BLaER1 treated with 17β-estradiol and CSF1 and Interleukin-3, amounts not matched to agents 10 nM and 100 nM (cell line): ENCODE results near the gene ABAT.

Experiments
- H3K27ac ChIP-seq, 11 experiments: shearing (Covaris generic); formaldehyde crosslinking; 2 replicates each; pipeline ENCODE4 v1.8.1; 2022
- H3K27me3 ChIP-seq, 11 experiments: shearing (Covaris generic); formaldehyde crosslinking; 2 replicates each; pipeline ENCODE4 v1.8.1; 2022
- H3K36me3 ChIP-seq, 11 experiments: shearing (Covaris generic); formaldehyde crosslinking; 2 replicates each; pipeline ENCODE4 v1.8.1; 2022
- H3K4me1 ChIP-seq, 10 experiments: shearing (Covaris generic); formaldehyde crosslinking; 2 replicates each; pipeline ENCODE4 v1.8.1; 2022
- H3K4me2 ChIP-seq, 11 experiments: shearing (Covaris generic); formaldehyde crosslinking; 2 replicates each; pipeline ENCODE4 v1.8.1; 2022
- H3K4me3 ChIP-seq, 10 experiments: shearing (Covaris generic); formaldehyde crosslinking; 2 replicates each; pipeline ENCODE4 v1.8.1; 2022
- H3K9ac ChIP-seq, 11 experiments: shearing (Covaris generic); formaldehyde crosslinking; 2 replicates each; pipeline ENCODE4 v1.8.1; 2022
- H3K9me3 ChIP-seq, 11 experiments: shearing (Covaris generic); formaldehyde crosslinking; replicated peaks in 1 of 11; 2 replicates each; pipeline ENCODE4 v1.8.1; 2022
- H4K20me1 ChIP-seq, 11 experiments: shearing (Covaris generic); formaldehyde crosslinking; 2 replicates each; pipeline ENCODE4 v1.8.1; 2022
- Cebpa-rat ChIP-seq, 11 experiments: shearing (Covaris generic); IDR thresholded peaks; 2 replicates each; pipeline ENCODE4 v1.8.1; 2022

ABAT gene

GRCh38 chr16:8763899-8764298 is 89.5 kb downstream of the ABAT start:
- Histone ChIP-seq H3K36me3 (peaks cover 10 to 55% (median 26%) of the 10 kb centered on the region in 11 experiments; a peak in 15 of 22 replicates), H3K9ac (no peak overlapping the region), H3K4me3 (no peak overlapping the region), H3K4me1 (peaks cover 0 to 5% (median 0%) of the 10 kb centered on the region in 10 experiments; a peak in 2 of 20 replicates), H4K20me1 (no peaks in the 10 kb centered on the region; a peak in 1 of 22 replicates), H3K27ac (no peak overlapping the region), H3K27me3 (no peaks in the 10 kb centered on the region), H3K4me2 (no peak overlapping the region), H3K9me3 (no peaks in the 10 kb centered on the region)
- no peak for TF ChIP-seq Cebpa-rat (IDR thresholded peaks at IDR 0.05)

DNA sequence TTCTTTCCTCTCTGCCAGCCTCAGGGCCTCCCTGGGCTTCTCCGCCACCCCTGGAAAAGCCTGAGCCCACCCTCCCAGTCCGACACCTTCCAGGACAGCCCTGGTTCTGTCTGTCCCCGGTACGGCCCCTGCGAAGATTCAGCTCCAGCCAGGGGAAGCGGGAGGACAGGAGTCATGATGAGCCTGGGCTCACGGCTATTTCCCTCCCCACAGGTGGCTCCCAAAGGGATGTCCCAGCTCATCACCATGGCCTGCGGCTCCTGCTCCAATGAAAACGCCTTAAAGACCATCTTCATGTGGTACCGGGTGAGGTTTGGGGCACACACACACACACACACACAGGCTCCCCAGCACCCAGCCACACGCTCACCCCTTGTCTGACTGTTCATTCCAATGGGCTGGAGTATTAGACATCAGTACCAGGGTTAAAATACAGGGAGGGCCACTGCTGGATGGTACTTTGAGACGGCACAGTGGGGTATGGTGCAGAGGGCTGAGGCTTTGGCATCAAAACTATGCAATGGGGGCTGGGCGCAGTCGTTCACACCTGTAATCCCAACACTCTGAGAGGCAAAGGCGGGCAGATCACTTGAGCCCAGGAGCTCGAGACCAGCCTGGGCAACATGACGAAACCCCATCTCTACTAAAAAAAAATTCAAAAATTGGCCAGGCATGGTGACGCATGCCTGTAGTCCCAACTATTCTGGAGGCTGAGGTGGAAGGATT is 90.3 kb downstream of the ABAT start:
- Histone ChIP-seq H3K36me3 (peaks cover 12 to 62% (median 29%) of the 10 kb centered on the region in 11 experiments; a peak in 16 of 22 replicates), H4K20me1 (no peaks in the 10 kb centered on the region; a peak in 1 of 22 replicates), H3K27me3 (no peaks in the 10 kb centered on the region), H3K4me3 (no peak overlapping the region), H3K4me2 (no peak overlapping the region), H3K27ac (no peak overlapping the region), H3K9ac (no peak overlapping the region), H3K9me3 (no peaks in the 10 kb centered on the region), H3K4me1 (peaks cover 0 to 5% (median 0%) of the 10 kb centered on the region in 10 experiments; a peak in 2 of 20 replicates)
- TF ChIP-seq Cebpa-rat (IDR thresholded peaks at IDR 0.05), result no peak

GRCh38 chr16:8767176-8767575 is 92.8 kb downstream of the ABAT start:
- Histone ChIP-seq H3K4me1 (peaks cover 0 to 5% (median 0%) of the 10 kb centered on the region in 10 experiments; a peak in 2 of 20 replicates), H3K36me3 (peaks cover 11 to 66% (median 24%) of the 10 kb centered on the region in 11 experiments; a peak in 16 of 22 replicates), H3K4me2 (no peak overlapping the region), H3K9ac (no peak overlapping the region), H3K27ac (no peak overlapping the region), H3K4me3 (no peak overlapping the region), H4K20me1 (no peaks in the 10 kb centered on the region; a peak in 1 of 22 replicates), H3K27me3 (no peaks in the 10 kb centered on the region), H3K9me3 (no peaks in the 10 kb centered on the region)
- TF ChIP-seq Cebpa-rat (IDR thresholded peaks at IDR 0.05), result no peak

DNA sequence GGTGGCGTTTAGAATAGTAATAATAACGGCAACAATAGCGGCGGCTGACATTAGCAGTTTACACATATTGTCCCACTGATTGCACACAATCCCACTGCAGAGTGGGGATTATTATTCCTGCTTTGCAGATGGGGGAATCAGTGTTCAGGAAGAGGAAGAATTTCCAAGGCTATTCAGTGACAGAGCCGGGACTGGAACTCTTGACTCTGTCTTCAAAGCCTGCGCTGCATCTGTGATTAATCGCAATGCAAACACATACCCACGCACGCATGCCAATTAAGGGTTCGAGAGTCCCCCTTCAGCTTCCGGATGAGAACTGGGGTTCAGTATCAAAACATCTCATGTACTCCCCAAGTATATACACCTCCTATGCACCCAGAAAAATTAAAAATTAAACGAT is 93.9 kb downstream of the ABAT start:
- H3K9ac ChIP-seq, result no peak overlapping the region
- H3K36me3 ChIP-seq, result peaks cover 12 to 77% (median 32%) of the 10 kb centered on the region in 11 experiments; a peak in 16 of 22 replicates
- H3K27me3 ChIP-seq, result no peaks in the 10 kb centered on the region
- H3K9me3 ChIP-seq, result no peaks in the 10 kb centered on the region
- peaks cover 0 to 5% (median 0%) of the 10 kb centered on the region in 10 experiments; a peak in 2 of 20 replicates for H3K4me1 ChIP-seq
- H3K4me2 ChIP-seq, result no peak overlapping the region
- TF ChIP-seq Cebpa-rat (IDR thresholded peaks at IDR 0.05), result no peak
- no peaks in the 10 kb centered on the region; a peak in 1 of 22 replicates for H4K20me1 ChIP-seq
- no peak overlapping the region for H3K27ac ChIP-seq
- no peak overlapping the region for H3K4me3 ChIP-seq

- Histone ChIP-seq H3K4me3 (no peak overlapping the region), H3K9ac (no peak overlapping the region), H3K27ac (no peak overlapping the region), H3K36me3 (peaks cover 12 to 79% (median 35%) of the 10 kb centered on the region in 11 experiments; a peak in 16 of 22 replicates), H3K27me3 (no peaks in the 10 kb centered on the region), H3K4me2 (no peak overlapping the region), H4K20me1 (no peaks in the 10 kb centered on the region; a peak in 1 of 22 replicates), H3K4me1 (peaks cover 0 to 5% (median 0%) of the 10 kb centered on the region in 10 experiments; a peak in 2 of 20 replicates), H3K9me3 (no peaks in the 10 kb centered on the region)
- no peak for TF ChIP-seq Cebpa-rat (IDR thresholded peaks at IDR 0.05)
Measured at GRCh38 chr16:8768692-8769091, 94.3 kb downstream of the ABAT start.

DNA sequence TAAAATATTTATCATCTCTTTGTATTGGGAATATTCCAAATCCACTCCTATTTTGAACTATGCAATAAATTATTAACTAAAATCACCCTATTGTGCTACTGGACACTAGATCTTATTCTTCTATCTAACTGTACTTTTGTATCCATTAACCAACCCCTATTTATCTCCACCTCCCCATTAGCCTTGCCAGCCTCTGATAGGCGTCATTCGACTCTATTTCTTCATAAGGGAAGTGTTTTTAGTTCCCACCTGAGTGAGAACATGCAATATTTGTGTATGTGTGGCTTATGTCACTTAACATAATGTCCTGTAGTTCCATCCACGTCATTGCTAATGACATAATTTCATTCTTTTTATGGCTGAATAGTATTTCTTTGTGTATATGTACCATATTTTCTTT is 99.1 kb downstream of the ABAT start:
- TF ChIP-seq Cebpa-rat (IDR thresholded peaks at IDR 0.05), result no peak
- H4K20me1 ChIP-seq, result no peaks in the 10 kb centered on the region

GRCh38 chr16:8774208-8774607 is 99.8 kb downstream of the ABAT start:
- TF ChIP-seq Cebpa-rat (IDR thresholded peaks at IDR 0.05), result no peak

More for the DNA sequence above, 99.1 kb downstream of the ABAT start:
- Histone ChIP-seq H3K9me3 (no peaks in the 10 kb centered on the region), H3K9ac (no peak overlapping the region), H3K4me3 (no peak overlapping the region), H3K36me3 (peaks cover 28 to 81% (median 51%) of the 10 kb centered on the region in 11 experiments), H3K4me1 (no peaks in the 10 kb centered on the region), H3K4me2 (no peak overlapping the region), H3K27me3 (no peaks in the 10 kb centered on the region), H3K27ac (no peak overlapping the region)

GRCh38 chr16:8775359-8775758 is 100.9 kb downstream of the ABAT start:
- H3K27me3 ChIP-seq, result no peaks in the 10 kb centered on the region
- no peak for TF ChIP-seq Cebpa-rat (IDR thresholded peaks at IDR 0.05)
- no peak overlapping the region for H3K9ac ChIP-seq
- H4K20me1 ChIP-seq, result no peaks in the 10 kb centered on the region
- H3K4me1 ChIP-seq, result no peaks in the 10 kb centered on the region
- H3K4me2 ChIP-seq, result no peak overlapping the region
- peaks cover 20 to 82% (median 49%) of the 10 kb centered on the region in 11 experiments for H3K36me3 ChIP-seq
- no peaks in the 10 kb centered on the region for H3K9me3 ChIP-seq
- H3K4me3 ChIP-seq, result no peak overlapping the region
- no peak overlapping the region for H3K27ac ChIP-seq

More at GRCh38 chr16:8774208-8774607, 99.8 kb downstream of the ABAT start:
- Histone ChIP-seq H3K4me1 (no peaks in the 10 kb centered on the region), H3K27me3 (no peaks in the 10 kb centered on the region), H3K36me3 (peaks cover 21 to 80% (median 52%) of the 10 kb centered on the region in 11 experiments), H3K27ac (no peak overlapping the region), H3K9me3 (no peaks in the 10 kb centered on the region), H3K4me3 (no peak overlapping the region), H3K4me2 (no peak overlapping the region), H4K20me1 (no peaks in the 10 kb centered on the region), H3K9ac (no peak overlapping the region)

DNA sequence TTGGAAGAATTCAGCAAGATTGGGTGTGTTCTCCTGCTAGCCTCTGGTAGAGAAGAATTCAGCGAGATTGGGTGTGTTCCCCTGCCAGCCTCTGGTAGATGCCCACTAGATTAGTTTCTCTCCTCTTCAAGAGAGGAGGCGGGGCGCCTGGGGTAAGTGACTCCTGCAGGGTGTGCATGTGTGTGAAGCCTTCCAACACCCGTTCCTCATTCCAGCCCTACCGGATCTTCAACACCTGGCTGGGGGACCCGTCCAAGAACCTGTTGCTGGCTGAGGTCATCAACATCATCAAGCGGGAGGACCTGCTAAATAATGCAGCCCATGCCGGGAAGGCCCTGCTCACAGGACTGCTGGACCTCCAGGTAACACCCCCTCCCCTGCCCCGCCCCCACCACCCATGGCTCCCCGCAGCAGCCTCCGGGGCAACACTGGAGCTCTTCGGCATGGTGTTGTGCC is 101.7 kb downstream of the ABAT start:
- H3K9ac ChIP-seq, result no peak overlapping the region
- H3K4me3 ChIP-seq, result no peak overlapping the region
- H3K36me3 ChIP-seq, result peaks cover 20 to 80% (median 49%) of the 10 kb centered on the region in 11 experiments
- H3K9me3 ChIP-seq, result no peaks in the 10 kb centered on the region
- H3K4me2 ChIP-seq, result no peak overlapping the region
- no peaks in the 10 kb centered on the region for H3K4me1 ChIP-seq
- H3K27ac ChIP-seq, result no peak overlapping the region
- no peaks in the 10 kb centered on the region for H4K20me1 ChIP-seq
- H3K27me3 ChIP-seq, result no peaks in the 10 kb centered on the region
- no peak for TF ChIP-seq Cebpa-rat (IDR thresholded peaks at IDR 0.05)
